NCI-H146 treated with DMSO at 0.1 percent for 48 hours (cell line): Measurements from ENCODE around the gene IGF2BP1.
"Not testable (repeated sequence)": the region's sequence is repeated elsewhere in the genome, so short reads cannot be mapped to it uniquely, and the experiment has no call there.

Experiments
- DNase-seq: peaks from one replicate; lab custom pipeline; 2025; ENCODE audit not compliant: unreplicated experiment; lab: John Stamatoyannopoulos, UW

The IGF2BP1 gene

DNA sequence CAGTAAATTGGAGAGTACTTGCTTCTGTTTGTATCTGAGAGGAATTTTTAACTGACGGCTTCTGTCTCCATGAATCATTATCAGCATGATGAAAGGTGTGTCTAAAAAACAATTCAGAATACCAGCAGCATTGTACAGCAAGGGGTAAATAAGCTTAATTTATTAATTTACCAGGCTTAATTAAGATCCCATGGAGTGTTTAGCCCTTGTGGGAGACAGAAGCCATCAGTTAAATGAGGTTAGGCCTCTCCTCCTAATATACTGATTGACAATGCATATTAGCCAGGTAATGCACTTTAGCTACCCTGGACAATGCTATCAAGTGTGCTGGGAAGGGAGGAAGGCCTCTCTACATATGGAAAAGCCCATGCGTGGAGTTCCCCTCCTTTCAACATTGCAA lies 53.4 kb downstream of the IGF2BP1 start:
- DNase-seq, result no peak

DNA sequence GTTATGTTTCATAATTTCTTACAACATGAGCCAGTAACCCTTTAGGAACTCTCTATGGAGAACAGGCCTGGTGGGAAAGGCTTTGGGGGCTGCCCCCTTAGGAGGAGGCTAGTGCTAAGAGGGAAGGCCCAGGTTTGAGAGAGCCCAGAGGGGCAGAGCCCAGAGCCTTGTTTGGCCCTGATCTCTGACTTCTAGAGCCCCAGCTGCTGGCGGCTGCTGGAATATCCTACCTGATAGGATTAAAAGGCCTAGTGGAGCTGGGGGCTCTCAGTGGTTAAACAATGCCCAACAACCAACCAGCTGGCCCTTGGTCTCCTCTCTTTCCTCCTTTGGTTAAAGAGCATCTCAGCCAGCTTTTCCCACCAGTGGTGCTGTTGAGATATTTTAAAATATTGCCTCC lies 54.1 kb downstream of the IGF2BP1 start:
- no peak for DNase-seq

DNA sequence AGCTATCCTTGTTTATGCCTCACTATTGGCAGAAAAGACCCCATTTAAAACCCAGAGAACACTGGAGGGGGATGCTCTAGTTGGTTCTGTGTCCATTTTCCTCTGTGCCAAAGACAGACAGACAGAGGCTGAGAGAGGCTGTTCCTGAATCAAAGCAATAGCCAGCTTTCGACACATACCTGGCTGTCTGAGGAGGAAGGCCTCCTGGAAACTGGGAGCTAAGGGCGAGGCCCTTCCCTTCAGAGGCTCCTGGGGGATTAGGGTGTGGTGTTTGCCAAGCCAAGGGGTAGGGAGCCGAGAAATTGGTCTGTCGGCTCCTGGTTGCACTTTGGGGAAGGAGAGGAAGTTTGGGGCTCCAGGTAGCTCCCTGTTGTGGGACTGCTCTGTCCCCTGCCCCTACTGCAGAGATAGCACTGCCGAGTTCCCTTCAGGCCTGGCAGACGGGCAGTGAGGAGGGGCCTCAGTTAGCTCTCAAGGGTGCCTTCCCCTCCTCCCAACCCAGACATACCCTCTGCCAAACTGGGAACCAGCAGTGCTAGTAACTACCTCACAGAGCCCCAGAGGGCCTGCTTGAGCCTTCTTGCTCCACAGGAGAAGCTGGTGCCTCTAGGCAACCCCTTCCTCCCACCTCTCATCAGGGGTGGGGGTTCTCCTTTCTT lies 56.1 kb downstream of the IGF2BP1 start:
- no peak for DNase-seq

DNA sequence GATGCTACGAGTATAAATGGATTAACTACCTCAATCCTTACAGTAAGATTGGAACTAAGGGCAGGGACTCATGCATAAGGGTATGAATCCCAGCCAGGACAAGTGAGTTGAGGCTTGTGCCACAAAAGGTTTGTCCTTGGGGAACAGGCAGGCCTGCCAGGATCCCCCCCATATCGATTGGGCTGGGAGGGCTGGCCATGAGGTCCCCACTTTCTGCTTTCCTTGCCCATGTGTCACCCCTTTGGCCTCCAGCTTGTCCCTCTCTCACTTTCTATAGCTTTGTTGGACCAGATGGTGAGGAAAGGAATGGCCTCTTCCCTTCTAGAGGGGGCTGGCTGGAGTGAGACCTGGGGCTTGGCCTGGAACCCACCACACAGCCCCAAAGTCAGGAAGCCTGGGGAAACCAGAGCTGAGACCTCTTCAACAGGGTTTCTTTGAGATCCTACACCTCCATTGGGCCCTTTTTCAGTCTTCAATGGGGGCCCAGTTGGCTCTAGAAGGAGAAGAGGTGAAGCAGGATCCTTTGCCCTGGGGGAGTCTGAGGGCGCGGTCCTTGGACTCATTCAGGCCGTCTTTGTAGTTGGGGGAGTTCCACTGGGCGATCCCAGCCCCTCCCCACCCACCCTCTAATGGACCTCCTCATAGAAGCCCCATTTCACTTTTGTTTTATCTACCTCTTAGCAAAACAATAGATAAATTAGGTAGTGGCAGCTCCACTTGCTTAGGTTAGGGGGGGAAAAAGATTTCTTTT lies 57.3 kb downstream of the IGF2BP1 start:
- no peak for DNase-seq

DNA sequence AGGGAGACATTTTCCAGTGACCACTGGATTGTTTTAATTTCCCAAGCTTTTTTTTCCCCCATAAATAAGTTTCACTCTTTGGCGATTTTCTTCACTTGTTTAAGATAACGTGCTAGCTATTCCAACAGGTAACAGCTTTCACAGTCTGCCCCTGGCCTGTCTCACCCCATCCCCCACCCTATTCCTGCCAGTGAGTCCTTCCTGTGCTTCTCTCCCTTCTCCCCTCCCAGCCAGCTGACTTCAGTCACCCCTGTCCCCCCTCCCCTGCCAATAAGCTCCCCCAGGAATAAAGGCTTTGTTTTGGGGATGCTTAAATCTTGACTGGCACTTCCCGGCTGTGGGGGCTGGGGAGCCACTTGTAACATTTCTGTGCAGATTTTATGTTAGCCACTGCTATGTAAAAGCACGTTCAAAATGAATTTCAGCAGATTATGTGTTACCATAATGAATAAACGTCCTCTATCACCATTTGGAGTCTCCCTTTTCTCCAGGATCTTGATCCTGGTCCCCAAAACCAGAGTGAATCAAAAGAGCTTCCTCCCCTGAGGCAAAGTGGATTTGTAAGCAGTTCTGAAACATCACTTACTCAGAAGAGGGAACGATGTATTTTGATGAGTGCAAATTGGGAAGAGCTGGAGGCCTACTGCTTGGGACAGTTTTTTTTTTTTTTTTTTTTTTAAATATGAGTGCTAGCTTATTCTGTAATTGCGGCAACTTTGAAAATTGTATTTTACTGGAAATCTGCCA lies 58.2 kb downstream of the IGF2BP1 start:
- no peak for DNase-seq

DNA sequence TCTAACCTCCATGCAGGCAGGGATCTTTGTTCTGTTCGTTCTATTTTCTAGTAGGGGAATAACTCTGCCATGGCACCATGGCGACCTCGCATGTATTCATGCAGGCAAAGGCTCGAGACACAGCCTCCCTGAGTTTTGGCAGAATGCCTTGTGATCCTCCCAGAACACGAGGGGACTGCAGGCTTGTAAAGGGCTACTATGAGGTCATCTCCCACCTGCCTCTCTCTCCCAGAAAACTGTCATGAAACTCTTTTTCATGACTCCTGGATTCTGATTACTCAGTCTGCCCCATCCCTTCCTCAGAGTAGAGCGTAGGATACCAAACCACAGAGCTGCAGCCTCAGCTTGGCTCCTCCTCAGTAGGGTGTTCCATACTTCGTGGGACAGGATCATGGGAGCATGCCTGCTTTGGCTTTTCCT lies 64.3 kb downstream of the IGF2BP1 start:
- DNase-seq, result no peak

DNA sequence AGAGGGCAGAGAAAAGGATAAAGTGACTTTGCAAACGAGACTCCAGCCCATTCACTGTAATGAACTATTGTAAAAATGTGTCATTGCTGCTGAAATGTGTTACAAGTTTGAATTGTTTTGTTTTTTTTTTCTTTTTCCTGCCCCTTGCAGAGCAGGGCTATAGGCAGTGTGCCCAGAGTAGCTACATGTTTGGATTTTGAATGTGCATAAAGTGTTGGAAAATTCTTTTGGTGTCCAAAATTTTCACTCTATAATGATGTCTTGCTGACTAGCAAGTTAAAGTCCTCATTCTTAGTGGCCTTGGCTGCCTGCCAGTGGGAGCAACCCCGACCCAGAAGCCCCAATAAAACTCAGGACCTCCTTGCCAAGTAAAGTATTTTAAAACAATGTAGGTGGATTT lies 66.5 kb downstream of the IGF2BP1 start:
- DNase-seq, result no peak

DNA sequence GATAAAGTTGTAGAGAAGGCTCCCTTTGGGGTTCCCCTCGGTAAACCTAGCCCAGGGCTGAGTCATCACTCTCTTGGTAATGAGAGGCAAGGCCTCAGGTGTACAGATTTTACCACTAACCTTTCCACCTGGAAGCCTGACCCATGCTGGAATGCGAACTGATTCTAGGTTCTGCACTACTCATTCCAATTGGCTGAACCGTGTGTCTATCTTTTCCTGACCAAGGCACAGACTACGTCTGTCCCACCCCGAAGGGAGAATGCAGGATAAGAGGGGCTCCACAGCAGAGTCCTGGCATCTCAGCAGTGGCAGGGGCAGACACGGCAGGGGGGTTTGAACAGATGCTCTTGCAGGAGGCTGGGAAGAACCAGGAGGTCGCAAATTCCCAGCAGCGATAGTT lies 70.0 kb downstream of the IGF2BP1 start:
- DNase-seq, result no peak

DNA sequence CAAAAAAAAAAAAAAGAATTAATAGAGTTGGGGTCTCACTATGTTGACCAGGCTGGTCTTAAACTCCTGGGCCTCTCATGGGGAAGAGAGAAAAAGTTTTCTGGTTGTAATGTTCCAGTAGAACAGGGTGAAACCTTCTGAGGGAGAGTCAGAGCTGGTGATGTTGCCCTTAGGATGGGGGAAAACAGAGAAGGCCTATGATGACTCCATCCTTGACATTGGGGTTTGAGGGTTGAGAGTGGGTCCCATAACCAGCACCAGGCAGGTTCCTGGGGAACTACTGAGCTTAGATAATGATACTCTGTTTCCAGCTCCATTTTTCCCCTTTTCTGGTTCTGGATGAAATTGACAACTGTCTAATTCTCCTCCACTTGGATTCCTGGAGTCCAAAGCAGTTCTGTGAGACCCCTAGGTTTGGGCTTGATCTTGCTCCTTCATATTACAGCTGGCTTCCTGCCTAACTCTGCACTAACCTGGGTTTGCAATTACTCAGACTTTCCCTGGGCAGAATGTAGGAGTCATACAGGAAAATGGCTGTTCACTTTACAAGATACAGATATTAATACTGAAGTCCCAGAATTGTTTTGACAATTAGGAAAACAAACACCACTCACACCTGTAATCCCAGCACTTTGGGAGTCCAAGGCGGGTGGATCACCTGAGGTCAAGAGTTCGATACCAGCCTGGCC lies 72.5 kb downstream of the IGF2BP1 start:
- DNase-seq, result no peak

DNA sequence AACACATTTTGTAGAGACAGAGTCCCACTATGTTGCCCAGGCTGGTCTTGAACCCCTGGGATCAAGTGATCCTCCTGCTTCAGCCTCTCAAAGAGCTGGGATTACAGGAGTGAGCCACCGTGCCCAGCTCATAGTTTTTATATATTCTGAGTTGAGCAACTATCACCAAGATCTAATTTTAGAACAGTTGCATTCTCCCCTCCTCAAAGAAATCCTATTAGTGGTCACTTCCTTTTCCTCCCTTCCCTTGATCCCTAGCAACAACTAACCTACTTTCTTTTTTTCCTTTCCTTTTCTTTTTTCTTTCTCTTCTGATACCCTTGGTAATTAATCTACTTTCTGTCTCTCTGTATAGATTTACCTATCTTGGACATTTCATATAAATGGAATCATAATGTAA lies 73.9 kb downstream of the IGF2BP1 start:
- no peak for DNase-seq

DNA sequence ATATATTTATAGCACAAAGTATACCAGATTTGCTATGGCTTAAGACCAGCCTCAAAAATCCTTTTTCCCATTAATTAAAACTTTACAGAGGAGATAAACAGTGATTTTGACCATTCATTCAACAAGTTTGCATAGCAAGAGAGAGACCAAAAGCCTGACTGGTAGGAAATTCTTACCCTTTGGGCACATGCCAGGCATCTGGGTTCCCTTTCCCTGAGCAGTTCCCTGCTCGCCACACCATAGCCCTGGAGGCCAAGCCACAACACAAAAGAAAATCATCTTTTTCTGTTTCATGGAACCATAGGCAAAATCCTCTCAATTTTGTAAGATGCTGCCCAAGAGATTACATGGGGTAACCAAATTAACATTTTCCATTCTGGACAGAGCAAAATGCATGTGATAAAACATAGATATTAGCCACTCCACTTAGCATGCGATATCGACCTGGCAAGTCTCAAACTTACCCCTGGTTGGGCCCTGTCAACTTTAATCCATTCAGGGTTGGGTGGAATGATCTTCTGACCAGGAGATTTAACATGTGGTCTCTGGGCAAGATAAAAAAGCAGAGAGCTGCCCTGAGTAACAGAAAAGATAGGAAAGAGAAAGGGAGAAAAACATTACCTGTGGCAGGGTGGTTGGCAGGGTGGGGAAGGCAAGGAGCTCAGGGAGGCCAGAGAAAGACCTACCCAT lies 77.8 kb downstream of the IGF2BP1 start:
- DNase-seq, result no peak

DNA sequence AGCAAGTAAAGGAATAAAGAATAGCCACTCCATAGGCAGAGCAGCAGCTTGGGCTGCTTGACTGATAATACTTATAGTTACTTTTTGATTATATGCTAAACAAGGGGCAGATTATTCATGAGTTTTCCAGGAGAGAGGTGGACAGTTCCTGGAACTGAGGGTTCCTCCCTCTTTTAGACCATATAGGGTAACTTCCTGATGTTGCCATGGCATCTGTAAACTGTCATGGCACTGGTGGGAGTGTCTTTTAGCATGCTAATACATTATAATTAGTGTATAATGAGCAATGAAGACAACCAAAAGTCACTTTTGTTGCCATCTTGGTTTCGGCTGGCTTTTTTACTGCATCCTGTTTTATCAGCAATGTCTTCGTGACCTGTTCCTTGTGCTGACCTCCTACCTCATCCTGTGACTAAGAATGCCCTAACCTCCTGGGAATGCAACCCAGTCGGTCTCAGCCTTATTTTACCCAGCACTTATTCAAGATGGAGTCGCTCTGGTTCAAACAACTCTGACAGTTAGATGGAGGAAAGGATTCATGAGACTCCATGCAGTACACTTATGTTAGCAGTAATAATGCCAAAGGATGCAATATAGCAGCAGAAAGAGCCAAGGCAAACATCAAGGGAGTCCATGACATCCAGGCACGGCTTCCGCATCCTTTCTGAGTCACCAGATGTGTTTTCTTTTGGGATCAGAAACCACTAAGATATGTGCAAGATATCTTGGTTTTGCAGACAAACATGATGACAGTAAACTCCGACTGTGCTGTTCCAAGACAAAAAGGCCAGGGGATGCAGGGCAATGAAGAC lies 79.6 kb downstream of the IGF2BP1 start:
- DNase-seq, result no peak

DNA sequence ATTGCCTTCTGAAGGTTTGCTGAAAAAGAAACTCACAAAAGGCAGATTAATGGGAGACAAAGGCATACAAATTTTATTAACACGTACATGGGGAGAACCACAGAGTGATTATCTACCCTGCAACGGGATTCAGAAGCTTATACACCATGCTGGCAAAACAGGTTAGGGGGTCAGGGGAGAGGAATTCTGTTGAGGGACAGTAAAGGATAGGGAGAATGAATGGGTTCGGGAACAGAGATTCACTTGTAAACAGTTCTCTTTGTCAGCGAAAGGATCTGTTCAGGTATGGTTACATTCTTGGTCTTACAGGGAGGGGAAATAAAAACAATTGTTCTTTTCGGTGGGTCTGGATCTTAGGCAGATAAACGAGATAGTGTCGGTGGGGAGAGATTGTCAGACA lies 81.1 kb downstream of the IGF2BP1 start:
- DNase-seq, result no peak

DNA sequence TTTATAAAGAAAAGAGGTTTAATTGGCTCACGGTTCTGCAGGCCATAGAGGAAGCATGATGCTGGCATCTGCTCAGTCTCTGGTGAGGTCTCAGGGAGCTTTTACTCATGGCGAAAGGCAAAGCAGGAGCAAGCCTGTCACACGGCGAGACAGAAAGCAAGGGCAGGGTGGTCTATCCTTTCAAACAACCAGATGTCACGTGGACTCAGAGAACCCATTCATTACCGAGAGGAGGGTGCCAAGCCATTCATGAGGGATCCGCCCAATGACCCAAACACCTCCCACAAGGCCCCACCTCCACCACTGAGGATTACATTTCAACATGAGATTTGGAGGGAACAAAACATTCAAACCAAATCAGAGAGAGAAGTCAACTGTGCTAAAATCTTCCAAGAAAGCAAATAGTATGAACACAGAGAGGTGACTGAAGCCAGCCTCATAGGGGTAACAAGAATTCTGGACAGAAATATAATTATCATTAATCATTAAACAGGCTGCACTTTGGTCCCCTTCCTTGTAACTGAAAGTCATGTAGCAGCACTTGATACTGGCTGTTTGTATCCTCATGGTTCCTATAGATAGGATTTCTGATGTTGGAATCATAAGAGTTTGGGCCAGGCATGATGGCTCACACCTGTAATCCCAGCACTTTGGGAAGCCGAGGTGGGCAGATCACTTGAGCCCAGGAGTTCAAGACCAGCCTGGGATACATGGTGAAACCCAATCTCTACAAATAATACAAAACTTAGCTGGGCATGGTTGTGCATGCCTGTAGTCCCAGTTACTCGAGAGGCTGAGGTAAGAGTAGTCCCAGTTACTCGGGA lies 82.9 kb downstream of the IGF2BP1 start:
- DNase-seq, result no peak

DNA sequence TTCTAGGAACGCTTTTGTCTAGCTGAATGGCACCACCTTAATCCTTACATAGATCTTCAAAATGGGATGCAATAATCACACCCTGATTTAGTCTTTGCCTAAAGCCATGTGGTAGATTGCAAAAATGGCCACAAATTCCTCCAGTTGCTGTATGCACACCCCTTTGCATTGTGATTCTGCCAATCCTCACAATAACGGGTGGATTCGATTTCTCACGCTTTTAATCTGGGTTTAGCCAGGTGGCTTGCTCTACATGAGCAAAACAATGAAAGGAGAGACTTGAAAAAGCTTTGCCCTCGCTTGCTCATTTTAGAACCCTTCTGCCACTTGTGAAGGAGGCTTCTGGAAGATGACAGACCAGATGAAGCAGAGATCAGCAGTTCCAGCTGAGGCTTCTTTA lies 85.0 kb downstream of the IGF2BP1 start:
- no peak for DNase-seq

DNA sequence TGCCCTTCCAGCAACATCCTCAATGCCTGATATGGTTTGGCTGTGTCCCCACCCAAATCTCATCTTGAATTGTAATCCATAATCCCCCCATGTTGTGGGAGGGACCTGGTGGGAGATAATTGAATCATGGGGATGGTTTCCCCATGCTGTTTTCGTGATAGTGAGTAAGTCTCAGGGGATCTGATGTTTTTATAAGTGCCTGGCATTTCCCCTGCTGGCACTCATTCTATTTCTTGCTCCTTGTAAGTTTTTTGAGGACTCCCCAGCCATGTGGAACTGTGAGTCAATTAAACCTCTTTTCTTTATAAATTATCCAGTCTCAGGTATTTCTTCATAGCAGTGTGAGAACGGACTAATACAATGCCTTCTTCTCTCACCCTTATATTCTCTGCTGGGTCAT lies 87.9 kb downstream of the IGF2BP1 start:
- not testable (repeated sequence) for DNase-seq

DNA sequence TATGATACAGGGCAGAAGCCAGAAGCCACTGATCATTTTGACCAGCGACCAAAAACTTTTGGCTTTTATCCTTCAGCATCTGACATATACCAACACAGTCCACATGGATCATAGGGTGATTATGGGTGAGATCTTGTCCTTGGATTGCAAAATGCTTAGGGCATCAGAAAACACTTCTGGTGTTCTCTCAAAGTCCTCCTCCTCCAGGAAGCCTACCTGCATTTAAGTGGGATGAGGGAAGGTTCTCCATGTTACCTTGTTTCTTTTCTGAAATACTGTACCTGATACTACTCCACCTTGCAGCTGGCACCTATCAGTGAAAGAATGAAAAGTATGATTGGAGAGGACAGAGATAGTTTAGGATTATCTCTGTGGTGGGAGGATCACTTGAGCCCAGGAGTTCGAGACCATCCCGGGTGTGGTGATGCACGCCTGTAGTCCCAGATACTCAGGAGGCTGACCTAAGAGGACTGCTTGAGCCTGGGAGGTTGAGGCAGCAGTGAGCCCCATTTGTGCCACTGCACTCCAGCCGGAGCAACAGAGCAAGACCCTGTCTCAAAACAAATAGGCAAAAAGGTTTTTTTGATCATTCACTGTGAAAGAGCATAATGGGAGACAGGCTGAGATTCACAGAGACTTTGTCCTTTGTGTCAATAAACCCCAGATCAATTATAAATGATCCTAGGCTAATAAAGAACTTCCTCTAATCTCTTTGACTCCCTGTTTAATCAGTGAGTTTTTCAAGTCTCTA lies 88.6 kb downstream of the IGF2BP1 start:
- no peak for DNase-seq

DNA sequence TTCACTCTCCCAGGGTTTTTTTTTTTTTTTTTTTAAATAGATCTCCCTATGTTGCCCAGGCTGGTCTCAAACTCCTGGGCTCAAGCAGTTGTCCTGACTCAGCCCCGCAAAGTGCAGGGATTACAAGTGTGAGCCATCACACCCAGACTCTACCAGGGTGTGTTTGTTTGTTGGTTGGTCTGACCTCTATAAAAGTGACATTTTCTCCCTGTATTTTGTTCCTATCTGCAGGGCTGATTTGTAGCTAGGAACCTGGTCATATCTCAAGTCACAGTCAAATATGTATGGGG lies 89.1 kb downstream of the IGF2BP1 start:
- no peak for DNase-seq

DNA sequence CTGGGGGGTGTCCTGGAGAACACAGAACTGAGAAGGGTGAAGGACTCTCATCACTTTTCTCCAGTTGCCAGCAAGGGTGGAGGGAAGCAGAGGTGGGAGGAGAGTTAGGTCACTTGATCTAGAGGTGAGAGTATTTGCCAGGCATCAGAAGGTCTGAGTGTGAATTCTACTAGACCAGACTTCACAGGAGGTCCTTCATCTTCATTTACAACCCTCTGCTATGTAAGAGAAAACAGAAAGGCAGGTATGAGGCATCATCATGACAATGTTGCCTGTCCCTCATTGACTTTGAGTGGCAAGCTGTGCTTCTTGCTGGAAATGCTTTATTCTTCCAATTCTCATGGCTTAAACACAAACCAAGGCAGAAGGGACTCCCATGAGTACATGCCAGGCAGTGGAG lies 89.5 kb downstream of the IGF2BP1 start:
- no peak for DNase-seq
